Stimulated activated effector memory CD8-positive, alpha-beta T cell treated with anti-CD3 and anti-CD28 coated beads, Interleukin-12 subunit alpha, Interleukin-12 subunit beta, amount 100 ng/mL, for 72 hours (primary cell): Measurements from ENCODE around the gene AGRP.

Experiments used
- ATAC-seq: fragments of 150-1000 bp; cut with Tn5 transposase; 2 replicates; pipeline ENCODE4 v1.10.0; 2021
- DNase-seq, 2 donors: peaks; one replicate each; pipeline ENCODE4 v3.0.0; 2021 to 2022; ENCODE audit warnings: low spot score in 2 of 2
- H3K27ac Mint-ChIP-seq: one replicate; pipeline ENCODE4 v1.8.0; 2022; ENCODE audit warnings: mild to moderate bottlenecking, mixed read lengths
- H3K36me3 Mint-ChIP-seq: one replicate; pipeline ENCODE4 v1.8.0; 2022; ENCODE audit warnings: mild to moderate bottlenecking, mixed read lengths
- H3K4me1 Mint-ChIP-seq: one replicate; pipeline ENCODE4 v1.8.0; 2022; ENCODE audit warnings: mixed read lengths
- H3K4me3 Mint-ChIP-seq: one replicate; pipeline ENCODE4 v1.8.0; 2022; ENCODE audit warnings: mild to moderate bottlenecking, mixed read lengths
- H3K9me3 Mint-ChIP-seq: one replicate; pipeline ENCODE4 v1.8.0; 2022; ENCODE audit warnings: mixed read lengths

AGRP gene

GRCh38 chr16:67460168-67460567 is 23.2 kb downstream of the AGRP start:
- peaks cover 56% of the 10 kb centered on the region for H3K4me1 Mint-ChIP-seq
- no peak overlapping the region for H3K4me3 Mint-ChIP-seq
- no peak for ATAC-seq
- H3K36me3 Mint-ChIP-seq: no peaks in the 10 kb centered on the region
- DNase-seq: no peak
- no peaks in the 10 kb centered on the region for H3K9me3 Mint-ChIP-seq
- no peak overlapping the region for H3K27ac Mint-ChIP-seq

GRCh38 chr16:67459861-67460150 is 23.5 kb downstream of the AGRP start:
- DNase-seq (no peak), ATAC-seq (no peak)
- Mint-ChIP-seq H3K4me3 (no peak overlapping the region), H3K4me1 (peaks cover 59% of the 10 kb centered on the region), H3K9me3 (no peaks in the 10 kb centered on the region), H3K27ac (no peak overlapping the region), H3K36me3 (no peaks in the 10 kb centered on the region)

- Mint-ChIP-seq H3K36me3 (no peaks in the 10 kb centered on the region), H3K9me3 (no peaks in the 10 kb centered on the region), H3K4me3 (no peak overlapping the region), H3K4me1 (peaks cover 60% of the 10 kb centered on the region), H3K27ac (peak overlapping the region; percentile 49)
- no peak for ATAC-seq
- DNase-seq: no peak
Observed at GRCh38 chr16:67459066-67459860, 24.1 kb downstream of the AGRP start.

GRCh38 chr16:67458121-67458641 is 25.2 kb downstream of the AGRP start:
- Mint-ChIP-seq H3K36me3 (no peaks in the 10 kb centered on the region), H3K27ac (peak overlapping the region; percentile 49), H3K4me1 (peaks cover 56% of the 10 kb centered on the region), H3K9me3 (no peaks in the 10 kb centered on the region), H3K4me3 (no peak overlapping the region)
- DNase-seq (no peak), ATAC-seq (no peak)

GRCh38 chr16:67457611-67458010 is 25.7 kb downstream of the AGRP start:
- DNase-seq: no peak
- Mint-ChIP-seq H3K36me3 (no peaks in the 10 kb centered on the region), H3K9me3 (no peaks in the 10 kb centered on the region), H3K4me3 (no peak overlapping the region), H3K27ac (peak overlapping the region; percentile 96), H3K4me1 (peaks cover 51% of the 10 kb centered on the region)
- no peak for ATAC-seq

- Mint-ChIP-seq H3K4me3 (no peak overlapping the region), H3K27ac (peak overlapping the region; percentile 96), H3K9me3 (no peaks in the 10 kb centered on the region), H3K4me1 (peaks cover 43% of the 10 kb centered on the region), H3K36me3 (no peaks in the 10 kb centered on the region)
- ATAC-seq (no peak), DNase-seq (no peak)
Observed at GRCh38 chr16:67456391-67457081, 26.8 kb downstream of the AGRP start.

GRCh38 chr16:67454852-67455251 is 28.5 kb downstream of the AGRP start:
- ATAC-seq: no peak
- peak overlapping the region; percentile 96 for H3K27ac Mint-ChIP-seq
- DNase-seq: no peak
- H3K4me3 Mint-ChIP-seq: no peak overlapping the region
- H3K9me3 Mint-ChIP-seq: no peaks in the 10 kb centered on the region
- H3K36me3 Mint-ChIP-seq: no peaks in the 10 kb centered on the region
- H3K4me1 Mint-ChIP-seq: peaks cover 41% of the 10 kb centered on the region

GRCh38 chr16:67454104-67454503 is 29.2 kb downstream of the AGRP start:
- ATAC-seq: no peak
- Mint-ChIP-seq H3K4me3 (no peak overlapping the region), H3K36me3 (no peaks in the 10 kb centered on the region), H3K27ac (peak overlapping the region; percentile 96), H3K9me3 (no peaks in the 10 kb centered on the region), H3K4me1 (peaks cover 48% of the 10 kb centered on the region)
- no peak for DNase-seq

- no peak for ATAC-seq
- H3K4me1 Mint-ChIP-seq: peaks cover 42% of the 10 kb centered on the region
- H3K27ac Mint-ChIP-seq: peak overlapping the region; percentile 45
- H3K36me3 Mint-ChIP-seq: no peaks in the 10 kb centered on the region
- H3K9me3 Mint-ChIP-seq: no peaks in the 10 kb centered on the region
- DNase-seq: no peak
- no peak overlapping the region for H3K4me3 Mint-ChIP-seq
Observed at GRCh38 chr16:67451704-67452435, 31.5 kb downstream of the AGRP start.

GRCh38 chr16:67451061-67451703 is 32.2 kb downstream of the AGRP start:
- H3K27ac Mint-ChIP-seq: peak overlapping the region; percentile 45
- H3K9me3 Mint-ChIP-seq: no peaks in the 10 kb centered on the region
- H3K36me3 Mint-ChIP-seq: no peaks in the 10 kb centered on the region
- H3K4me1 Mint-ChIP-seq: peaks cover 46% of the 10 kb centered on the region
- H3K4me3 Mint-ChIP-seq: no peak overlapping the region
- DNase-seq: no peak
- ATAC-seq: no peak

- no peak for ATAC-seq
- peaks cover 42% of the 10 kb centered on the region for H3K4me1 Mint-ChIP-seq
- no peak overlapping the region for H3K4me3 Mint-ChIP-seq
- H3K27ac Mint-ChIP-seq: peak overlapping the region; percentile 45
- no peak for DNase-seq
- H3K36me3 Mint-ChIP-seq: no peaks in the 10 kb centered on the region
- no peaks in the 10 kb centered on the region for H3K9me3 Mint-ChIP-seq
Observed at GRCh38 chr16:67449739-67450138, 33.6 kb downstream of the AGRP start.

GRCh38 chr16:67449336-67449735 is 34.0 kb downstream of the AGRP start:
- Mint-ChIP-seq H3K9me3 (no peaks in the 10 kb centered on the region), H3K4me1 (peaks cover 41% of the 10 kb centered on the region), H3K36me3 (no peaks in the 10 kb centered on the region), H3K4me3 (no peak overlapping the region), H3K27ac (peak overlapping the region; percentile 45)
- no peak for DNase-seq
- ATAC-seq: no peak

GRCh38 chr16:67448580-67448979 is 34.8 kb downstream of the AGRP start:
- H3K36me3 Mint-ChIP-seq: peaks cover 5% of the 10 kb centered on the region
- DNase-seq (no peak), ATAC-seq (no peak)
- no peak overlapping the region for H3K27ac Mint-ChIP-seq
- H3K4me3 Mint-ChIP-seq: no peak overlapping the region
- H3K4me1 Mint-ChIP-seq: peaks cover 35% of the 10 kb centered on the region
- H3K9me3 Mint-ChIP-seq: no peaks in the 10 kb centered on the region

- Mint-ChIP-seq H3K4me3 (no peak overlapping the region), H3K4me1 (peaks cover 35% of the 10 kb centered on the region), H3K27ac (peak overlapping the region; percentile 77), H3K36me3 (peaks cover 5% of the 10 kb centered on the region), H3K9me3 (no peaks in the 10 kb centered on the region)
- ATAC-seq: peak; percentile 89
- peak; percentile 73 to 89 for DNase-seq
Observed at GRCh38 chr16:67447508-67448076, 35.8 kb downstream of the AGRP start.

- H3K4me1 Mint-ChIP-seq: peaks cover 35% of the 10 kb centered on the region
- peaks cover 5% of the 10 kb centered on the region for H3K36me3 Mint-ChIP-seq
- DNase-seq (no peak), ATAC-seq (no peak)
- H3K4me3 Mint-ChIP-seq: no peak overlapping the region
- H3K27ac Mint-ChIP-seq: peak overlapping the region; percentile 77
- no peaks in the 10 kb centered on the region for H3K9me3 Mint-ChIP-seq
Observed at GRCh38 chr16:67446968-67447507, 36.3 kb downstream of the AGRP start.
